ENCODE results near the gene FAM217B. TPM values are rescaled to one million over a fixed set of nuclear protein-coding genes. Genes with fewer than 3 reads are reported as not detected.

Gene FAM217B
- total RNA-seq, 1 donor from 2014 or later: 5.8 TPM

GRCh38 chr20:59942245-59942644 lies 2.1 kb downstream of the FAM217B start:
- no peaks in the 10 kb centered on the region for H3K79me2 ChIP-seq (ENCODE audit: low read depth)
- peaks cover 29% of the 10 kb centered on the region for H3K27me3 ChIP-seq
- no peaks in the 10 kb centered on the region for H3K27me3 Mint-ChIP-seq (ENCODE audit: insufficient read depth, low read depth)
- no peak overlapping the region for H3K27ac ChIP-seq
- no peak for TF ChIP-seq CTCF (IDR thresholded peaks at IDR 0.05)
- H3K9me3 ChIP-seq (ENCODE audit: low read depth): no peaks in the 10 kb centered on the region
- no peak overlapping the region for H3K4me3 Mint-ChIP-seq
- peaks cover 11% of the 10 kb centered on the region for H3K36me3 Mint-ChIP-seq
- no peaks in the 10 kb centered on the region for H4K20me1 ChIP-seq (ENCODE audit: low read depth)
- H3K4me1 Mint-ChIP-seq: peaks cover 46% of the 10 kb centered on the region
- DNase-seq (ENCODE audit: low spot score): no peak
- H3K9ac ChIP-seq: no peak overlapping the region
- no peak overlapping the region for H3K4me3 ChIP-seq
- peaks cover 19% of the 10 kb centered on the region for H3K4me1 ChIP-seq
- H3K27ac Mint-ChIP-seq: no peak overlapping the region
- H3F3A ChIP-seq (ENCODE audit: low read depth): peaks cover 17% of the 10 kb centered on the region
- H3K4me2 ChIP-seq: no peak overlapping the region
- no peaks in the 10 kb centered on the region for H3K36me3 ChIP-seq
- no peaks in the 10 kb centered on the region for H3K9me3 Mint-ChIP-seq
- H2AFZ ChIP-seq (replicated peaks): no peak overlapping the region

GRCh38 chr20:59944726-59945125 lies 4.5 kb downstream of the FAM217B start:
- TF ChIP-seq CTCF (IDR thresholded peaks at IDR 0.05) (no peak), EZH2phosphoT487 (IDR thresholded peaks at IDR 0.05) (no peak), EZH2 (IDR thresholded peaks at IDR 0.05) (no peak)
- no peak for DNase-seq (ENCODE audit: low spot score)
- Mint-ChIP-seq H3K4me3 (no peak overlapping the region), H3K4me1 (peaks cover 37% of the 10 kb centered on the region), H3K9me3 (no peaks in the 10 kb centered on the region), H3K27me3 (ENCODE audit: insufficient read depth, low read depth) (no peaks in the 10 kb centered on the region), H3K36me3 (peaks cover 6% of the 10 kb centered on the region), H3K27ac (no peak overlapping the region)
- no peaks in the 10 kb centered on the region for H3K79me2 ChIP-seq (ENCODE audit: low read depth)
- no peaks in the 10 kb centered on the region for H4K20me1 ChIP-seq (ENCODE audit: low read depth)
- H3K4me1 ChIP-seq: peaks cover 19% of the 10 kb centered on the region
- no peaks in the 10 kb centered on the region for H3K36me3 ChIP-seq
- no peak overlapping the region for H3K4me3 ChIP-seq
- no peak overlapping the region for H3K9ac ChIP-seq
- H3K4me2 ChIP-seq: no peak overlapping the region
- H2AFZ ChIP-seq (replicated peaks): no peak overlapping the region
- H3F3A ChIP-seq (ENCODE audit: low read depth): peaks cover 17% of the 10 kb centered on the region
- peaks cover 4% of the 10 kb centered on the region for H3K27me3 ChIP-seq
- no peak overlapping the region for H3K27ac ChIP-seq
- no peaks in the 10 kb centered on the region for H3K9me3 ChIP-seq (ENCODE audit: low read depth)

- no peak for DNase-seq (ENCODE audit: low spot score)
- no peaks in the 10 kb centered on the region for H3K9me3 Mint-ChIP-seq
- H3K4me1 ChIP-seq: peaks cover 19% of the 10 kb centered on the region
- H3K27ac ChIP-seq: no peak overlapping the region
- no peak for TF ChIP-seq EZH2phosphoT487 (IDR thresholded peaks at IDR 0.05)
- no peaks in the 10 kb centered on the region for H3K36me3 ChIP-seq
- H3K9me3 ChIP-seq (ENCODE audit: low read depth): no peaks in the 10 kb centered on the region
- H2AFZ ChIP-seq (replicated peaks): no peak overlapping the region
- H3K9ac ChIP-seq: no peak overlapping the region
- H3K27me3 ChIP-seq: no peaks in the 10 kb centered on the region
- no peaks in the 10 kb centered on the region for H3K79me2 ChIP-seq (ENCODE audit: low read depth)
- H3K4me3 Mint-ChIP-seq: no peak overlapping the region
- H3K36me3 Mint-ChIP-seq: peaks cover 6% of the 10 kb centered on the region
- H3K27ac Mint-ChIP-seq: no peak overlapping the region
- peak overlapping the region; percentile 0 for H3K4me2 ChIP-seq
- no peak overlapping the region for H3K4me3 ChIP-seq
- H3F3A ChIP-seq (ENCODE audit: low read depth): peaks cover 14% of the 10 kb centered on the region
- no peaks in the 10 kb centered on the region for H4K20me1 ChIP-seq (ENCODE audit: low read depth)
- peaks cover 37% of the 10 kb centered on the region for H3K4me1 Mint-ChIP-seq
- no peaks in the 10 kb centered on the region for H3K27me3 Mint-ChIP-seq (ENCODE audit: insufficient read depth, low read depth)
Observed at GRCh38 chr20:59945175-59945574, 5.0 kb downstream of the FAM217B start.

GRCh38 chr20:59945731-59946130 lies 5.5 kb downstream of the FAM217B start:
- Histone ChIP-seq H3K4me1 (peaks cover 19% of the 10 kb centered on the region), H2AFZ (replicated peaks) (no peak overlapping the region), H3K36me3 (no peaks in the 10 kb centered on the region), H3K9ac (no peak overlapping the region), H3K27ac (no peak overlapping the region), H3F3A (ENCODE audit: low read depth) (peaks cover 9% of the 10 kb centered on the region), H3K4me3 (no peak overlapping the region), H4K20me1 (ENCODE audit: low read depth) (no peaks in the 10 kb centered on the region), H3K27me3 (no peaks in the 10 kb centered on the region), H3K4me2 (peak overlapping the region; percentile 0), H3K9me3 (ENCODE audit: low read depth) (no peaks in the 10 kb centered on the region), H3K79me2 (ENCODE audit: low read depth) (no peaks in the 10 kb centered on the region)
- no peak overlapping the region for H3K4me3 Mint-ChIP-seq
- no peaks in the 10 kb centered on the region for H3K9me3 Mint-ChIP-seq
- H3K36me3 Mint-ChIP-seq: peaks cover 6% of the 10 kb centered on the region
- peak overlapping the region; percentile 57 for H3K27ac Mint-ChIP-seq
- DNase-seq (ENCODE audit: low spot score): peak; percentile 19
- TF ChIP-seq CTCF (IDR thresholded peaks at IDR 0.05): no peak
- TF ChIP-seq EZH2 (IDR thresholded peaks at IDR 0.05): no peak
- no peak for TF ChIP-seq EZH2phosphoT487 (IDR thresholded peaks at IDR 0.05)
- no peaks in the 10 kb centered on the region for H3K27me3 Mint-ChIP-seq (ENCODE audit: insufficient read depth, low read depth)
- peaks cover 34% of the 10 kb centered on the region for H3K4me1 Mint-ChIP-seq

Data from neural progenitor cell (in vitro differentiated cells).